ENCODE data around the gene RAPGEF5.

GRCh38 chr7:22154143-22154529 is 202.8 kb downstream of the RAPGEF5 start:
- TF ChIP-seq, protein P1, sequence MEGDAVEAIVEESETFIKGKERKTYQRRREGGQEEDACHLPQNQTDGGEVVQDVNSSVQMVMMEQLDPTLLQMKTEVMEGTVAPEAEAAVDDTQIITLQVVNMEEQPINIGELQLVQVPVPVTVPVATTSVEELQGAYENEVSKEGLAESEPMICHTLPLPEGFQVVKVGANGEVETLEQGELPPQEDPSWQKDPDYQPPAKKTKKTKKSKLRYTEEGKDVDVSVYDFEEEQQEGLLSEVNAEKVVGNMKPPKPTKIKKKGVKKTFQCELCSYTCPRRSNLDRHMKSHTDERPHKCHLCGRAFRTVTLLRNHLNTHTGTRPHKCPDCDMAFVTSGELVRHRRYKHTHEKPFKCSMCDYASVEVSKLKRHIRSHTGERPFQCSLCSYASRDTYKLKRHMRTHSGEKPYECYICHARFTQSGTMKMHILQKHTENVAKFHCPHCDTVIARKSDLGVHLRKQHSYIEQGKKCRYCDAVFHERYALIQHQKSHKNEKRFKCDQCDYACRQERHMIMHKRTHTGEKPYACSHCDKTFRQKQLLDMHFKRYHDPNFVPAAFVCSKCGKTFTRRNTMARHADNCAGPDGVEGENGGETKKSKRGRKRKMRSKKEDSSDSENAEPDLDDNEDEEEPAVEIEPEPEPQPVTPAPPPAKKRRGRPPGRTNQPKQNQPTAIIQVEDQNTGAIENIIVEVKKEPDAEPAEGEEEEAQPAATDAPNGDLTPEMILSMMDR (IDR thresholded peaks at IDR 0.05; ENCODE audit: insufficient read depth, low read length): no peak
- TF ChIP-seq, protein P2, sequence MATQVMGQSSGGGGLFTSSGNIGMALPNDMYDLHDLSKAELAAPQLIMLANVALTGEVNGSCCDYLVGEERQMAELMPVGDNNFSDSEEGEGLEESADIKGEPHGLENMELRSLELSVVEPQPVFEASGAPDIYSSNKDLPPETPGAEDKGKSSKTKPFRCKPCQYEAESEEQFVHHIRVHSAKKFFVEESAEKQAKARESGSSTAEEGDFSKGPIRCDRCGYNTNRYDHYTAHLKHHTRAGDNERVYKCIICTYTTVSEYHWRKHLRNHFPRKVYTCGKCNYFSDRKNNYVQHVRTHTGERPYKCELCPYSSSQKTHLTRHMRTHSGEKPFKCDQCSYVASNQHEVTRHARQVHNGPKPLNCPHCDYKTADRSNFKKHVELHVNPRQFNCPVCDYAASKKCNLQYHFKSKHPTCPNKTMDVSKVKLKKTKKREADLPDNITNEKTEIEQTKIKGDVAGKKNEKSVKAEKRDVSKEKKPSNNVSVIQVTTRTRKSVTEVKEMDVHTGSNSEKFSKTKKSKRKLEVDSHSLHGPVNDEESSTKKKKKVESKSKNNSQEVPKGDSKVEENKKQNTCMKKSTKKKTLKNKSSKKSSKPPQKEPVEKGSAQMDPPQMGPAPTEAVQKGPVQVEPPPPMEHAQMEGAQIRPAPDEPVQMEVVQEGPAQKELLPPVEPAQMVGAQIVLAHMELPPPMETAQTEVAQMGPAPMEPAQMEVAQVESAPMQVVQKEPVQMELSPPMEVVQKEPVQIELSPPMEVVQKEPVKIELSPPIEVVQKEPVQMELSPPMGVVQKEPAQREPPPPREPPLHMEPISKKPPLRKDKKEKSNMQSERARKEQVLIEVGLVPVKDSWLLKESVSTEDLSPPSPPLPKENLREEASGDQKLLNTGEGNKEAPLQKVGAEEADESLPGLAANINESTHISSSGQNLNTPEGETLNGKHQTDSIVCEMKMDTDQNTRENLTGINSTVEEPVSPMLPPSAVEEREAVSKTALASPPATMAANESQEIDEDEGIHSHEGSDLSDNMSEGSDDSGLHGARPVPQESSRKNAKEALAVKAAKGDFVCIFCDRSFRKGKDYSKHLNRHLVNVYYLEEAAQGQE (IDR thresholded peaks at IDR 0.05; ENCODE audit: insufficient replicate concordance, low read depth): no peak
- TF ChIP-seq SPI1 (IDR thresholded peaks at IDR 0.05; ENCODE audit: borderline replicate concordance, low read depth): no peak
- no peak for TF ChIP-seq GABPA (IDR thresholded peaks at IDR 0.05; ENCODE audit: low read depth)

Data from HL-60 (cell line).